GM21423 (cell line): Measurements from ENCODE around the gene KCNK15.

Source experiments
- ATAC-seq: cut with Tn5 transposase; IDR thresholded peaks from one replicate; pipeline ENCODE4 v1.9.1; 2021; ENCODE audit warnings: mild to moderate bottlenecking, moderate library complexity; ENCODE audit not compliant: unreplicated experiment

The KCNK15 gene

DNA sequence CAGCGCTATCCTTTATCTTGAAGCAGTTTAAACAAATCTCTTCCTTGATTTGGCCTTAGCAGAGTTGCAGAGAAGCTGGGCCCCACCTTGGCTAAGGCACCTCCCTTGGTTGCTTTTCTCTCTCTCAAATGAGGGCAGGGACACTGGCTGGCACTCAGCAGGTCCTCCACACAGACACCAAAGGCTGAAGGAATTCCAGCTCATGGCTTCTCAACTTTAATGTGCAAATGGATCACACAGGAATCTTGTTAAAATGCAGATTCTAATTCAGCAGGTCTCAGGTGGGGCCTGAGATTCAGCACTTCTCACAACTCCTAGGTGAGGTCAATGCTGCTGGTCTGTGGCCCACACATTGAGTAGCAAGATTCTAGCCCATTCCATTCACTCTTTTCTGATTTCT is 39.0 kb downstream of the KCNK15 start:
- ATAC-seq = no peak

DNA sequence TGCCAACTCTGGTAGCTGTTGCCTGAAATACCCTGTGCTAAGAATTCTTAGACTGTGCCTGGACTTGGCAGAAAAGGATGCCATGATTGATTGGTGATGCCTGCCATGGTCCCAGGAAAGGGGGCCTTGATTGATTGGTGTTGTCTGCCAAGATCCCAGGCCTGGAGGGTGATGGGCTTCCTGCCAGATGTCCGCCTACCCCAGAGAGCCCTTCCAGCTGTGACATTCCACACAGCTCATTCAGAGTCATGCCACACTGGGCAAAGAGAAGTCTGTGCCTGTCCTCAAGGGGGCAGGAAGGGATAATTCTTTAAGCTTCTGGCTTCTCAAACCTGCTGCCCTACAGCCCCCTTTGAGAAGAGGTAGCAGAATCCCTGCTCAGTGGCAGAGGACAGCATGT is 40.1 kb downstream of the KCNK15 start:
- no peak for ATAC-seq

DNA sequence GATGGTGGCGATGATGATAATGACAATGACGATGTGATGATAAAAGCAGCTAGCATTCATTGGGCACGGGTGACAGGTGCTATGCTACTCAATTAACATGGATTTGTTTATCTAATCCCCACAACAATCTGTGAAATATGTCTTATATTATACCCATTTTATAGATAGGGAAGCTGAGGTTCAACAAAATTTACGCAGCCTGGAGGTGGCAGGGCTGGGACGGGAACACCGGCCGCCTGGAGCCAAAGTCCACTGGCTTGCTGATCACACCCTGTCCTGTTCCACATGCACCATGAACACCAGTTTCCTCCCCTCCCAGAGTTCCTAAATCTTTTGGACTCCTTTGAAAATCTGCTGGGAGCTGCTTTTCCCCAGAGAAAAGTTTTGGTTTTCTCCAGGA is 41.6 kb downstream of the KCNK15 start:
- no peak for ATAC-seq

DNA sequence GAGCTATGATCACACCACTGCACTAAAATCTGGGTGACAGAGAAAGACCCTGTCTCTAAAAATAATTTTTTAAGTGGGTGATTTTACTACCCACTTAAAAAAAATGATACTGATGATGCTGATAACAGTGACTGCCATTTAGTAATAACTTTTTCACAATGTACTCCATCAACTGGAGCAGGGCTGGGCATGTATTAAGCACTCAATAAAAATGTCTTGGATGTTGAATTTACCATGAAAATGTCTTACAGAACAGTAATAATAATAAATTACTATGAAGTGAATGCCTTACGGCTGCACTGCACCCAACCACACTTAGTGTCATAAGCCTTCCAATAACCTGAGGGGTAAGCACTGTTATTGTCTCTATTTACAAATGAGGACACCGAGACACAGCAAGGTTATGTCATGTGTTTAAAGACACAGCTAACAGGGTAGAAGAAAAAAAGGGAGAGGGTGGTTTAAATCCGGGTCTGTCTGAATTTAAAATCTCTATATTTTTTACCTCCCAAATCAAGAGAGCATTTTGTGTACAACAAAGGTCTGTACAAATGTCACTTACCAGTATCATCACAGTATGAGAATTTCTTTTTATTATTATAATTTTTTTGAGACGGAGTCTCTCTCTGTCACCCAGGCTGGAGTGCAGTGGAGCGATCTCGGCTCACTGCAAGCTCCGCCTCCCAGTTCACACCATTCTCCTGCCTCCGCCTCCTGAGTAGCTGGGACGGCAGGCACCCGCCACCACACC is 43.2 kb downstream of the KCNK15 start:
- no peak for ATAC-seq

DNA sequence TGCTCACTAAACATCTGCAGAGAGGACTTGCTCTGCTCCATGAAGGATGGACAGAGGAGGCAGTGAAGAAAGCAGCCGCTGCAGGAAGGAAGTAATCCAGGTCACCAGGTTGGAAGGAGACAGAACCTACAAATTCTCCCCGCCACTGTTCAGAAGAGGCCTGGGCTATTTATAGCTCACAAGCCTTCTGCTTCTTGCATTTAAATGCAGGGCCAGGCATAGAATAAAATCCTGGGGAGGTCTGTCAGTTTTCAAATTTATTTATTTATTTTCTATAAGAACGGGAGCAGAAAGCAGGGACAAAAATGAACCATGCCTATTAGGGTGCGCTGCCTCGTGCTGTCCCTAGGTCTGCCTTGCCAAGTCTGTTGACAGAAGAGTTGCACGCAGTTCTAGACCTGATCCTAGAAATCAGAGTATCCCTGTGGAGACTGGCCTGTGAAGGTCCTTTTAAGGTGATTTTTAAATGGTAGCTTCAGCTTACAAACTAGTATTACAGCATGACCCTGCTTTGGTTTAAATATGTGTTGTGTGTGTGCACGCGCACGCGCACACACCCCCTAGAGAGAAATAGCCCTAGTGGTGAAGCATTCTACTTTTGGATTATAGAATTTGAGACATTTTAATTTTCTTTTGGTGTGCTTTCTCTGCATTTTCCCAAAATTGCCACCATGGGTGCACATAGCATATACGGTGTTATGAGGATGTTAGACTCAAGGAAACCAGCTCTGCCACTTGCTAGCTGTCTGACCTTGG is 45.2 kb downstream of the KCNK15 start:
- no peak for ATAC-seq

DNA sequence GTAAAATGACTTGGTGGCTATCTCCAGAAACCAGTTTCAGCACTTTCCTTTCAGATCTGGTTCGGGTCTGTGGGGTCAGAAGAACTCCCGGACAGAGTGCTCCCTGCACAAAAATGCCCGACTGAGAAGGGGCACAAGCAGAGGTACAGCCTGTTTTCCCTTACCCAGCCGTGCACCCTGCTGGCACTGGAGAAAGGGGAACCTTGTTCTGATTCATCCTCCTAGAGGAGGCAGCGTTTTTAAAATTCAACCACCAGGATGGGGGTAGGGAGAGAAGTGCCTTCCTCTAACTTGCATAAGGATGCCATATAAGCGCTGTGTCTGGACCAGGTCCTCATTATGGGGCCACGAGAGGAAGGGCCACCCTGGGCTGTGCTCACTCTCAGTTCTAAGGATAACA is 47.1 kb downstream of the KCNK15 start:
- ATAC-seq = no peak

DNA sequence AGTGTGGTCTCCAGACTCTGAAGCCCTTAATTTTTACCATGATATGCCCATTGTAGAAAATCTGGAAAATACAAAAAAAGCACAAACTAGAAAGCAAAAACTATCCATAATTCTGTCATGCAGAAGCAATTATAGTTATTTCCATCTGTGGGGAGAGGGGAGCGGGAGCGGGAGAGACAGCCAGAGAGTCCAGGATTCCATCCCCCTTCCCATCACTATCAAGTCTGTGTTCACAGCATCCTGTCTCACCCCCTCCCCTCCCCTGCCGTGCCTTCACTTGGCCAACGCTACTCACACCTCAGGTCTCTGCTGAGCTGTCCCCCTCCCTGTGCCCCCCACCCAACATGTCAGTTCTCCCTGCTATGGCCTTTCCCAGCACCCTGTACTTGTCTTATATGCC is 50.2 kb downstream of the KCNK15 start:
- ATAC-seq = no peak

DNA sequence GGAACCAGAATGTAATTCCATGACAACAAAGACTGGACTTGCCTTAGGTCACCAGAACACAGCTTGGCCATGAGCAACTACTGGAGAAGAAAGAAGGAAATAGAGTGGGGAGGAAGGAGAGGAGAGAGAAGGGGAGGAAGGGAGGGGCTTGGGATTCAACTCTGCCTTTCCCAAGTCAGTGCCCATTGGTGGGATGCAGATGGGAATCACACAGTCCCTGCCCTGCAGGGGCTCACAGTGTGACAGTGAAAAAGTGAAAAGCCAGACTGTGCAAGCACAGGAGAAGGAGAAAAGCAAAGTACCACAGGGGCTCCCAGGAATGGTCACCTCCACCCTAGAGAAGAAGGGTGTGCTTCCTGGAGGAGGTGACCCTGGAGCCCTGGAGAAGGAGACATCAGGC is 50.6 kb downstream of the KCNK15 start:
- ATAC-seq = no peak

DNA sequence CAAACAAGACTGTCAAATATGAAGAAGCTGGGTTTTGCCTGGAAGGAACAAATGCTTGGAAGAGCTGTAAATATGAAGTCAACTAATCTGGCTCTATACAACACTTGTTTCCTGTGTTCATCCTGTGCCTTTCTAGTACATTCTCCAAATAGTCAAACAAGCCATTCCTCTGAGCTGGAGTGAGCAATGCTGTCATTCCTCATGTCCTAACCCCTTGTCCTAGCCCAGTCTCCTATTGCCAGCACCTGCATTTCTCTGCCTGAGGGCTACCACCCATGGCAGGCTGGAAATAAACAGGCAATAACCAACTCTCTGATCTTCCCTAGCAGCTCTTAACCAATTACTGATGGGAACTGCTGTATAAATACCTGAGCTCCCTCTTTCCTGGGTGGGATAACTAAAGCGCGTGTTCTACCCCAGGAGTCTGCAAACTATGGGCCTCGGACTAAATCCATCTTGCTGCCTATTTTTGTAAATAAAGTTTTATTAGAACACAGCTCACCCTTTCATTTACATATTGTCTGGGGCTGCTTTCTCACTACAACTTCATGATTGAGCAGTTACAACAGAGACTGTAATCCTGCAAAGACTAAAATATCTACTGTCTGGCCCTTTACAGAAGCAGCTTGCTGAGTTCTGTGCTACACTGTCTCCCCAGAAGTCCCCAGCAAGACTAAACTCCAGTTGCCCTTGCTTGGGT is 51.2 kb downstream of the KCNK15 start:
- no peak for ATAC-seq

DNA sequence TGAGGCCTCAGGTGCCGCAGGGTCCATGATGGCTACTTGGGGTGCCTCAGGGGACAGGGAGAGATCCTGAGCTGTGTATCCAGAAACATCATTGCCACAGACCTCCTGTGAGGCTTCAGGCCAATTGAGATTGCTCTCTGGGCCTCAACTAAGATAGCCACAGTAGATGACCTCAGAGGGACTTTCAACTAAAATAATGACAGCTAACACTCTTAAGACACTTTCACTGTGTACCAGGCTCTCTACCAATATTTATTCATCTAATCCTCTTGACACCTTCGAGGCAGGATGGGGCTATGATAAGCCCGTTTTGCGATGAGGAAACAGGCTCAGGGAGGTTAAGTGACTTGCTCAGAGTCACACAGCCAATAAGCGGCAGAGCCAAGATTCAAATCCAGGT is 54.0 kb downstream of the KCNK15 start:
- no peak for ATAC-seq

DNA sequence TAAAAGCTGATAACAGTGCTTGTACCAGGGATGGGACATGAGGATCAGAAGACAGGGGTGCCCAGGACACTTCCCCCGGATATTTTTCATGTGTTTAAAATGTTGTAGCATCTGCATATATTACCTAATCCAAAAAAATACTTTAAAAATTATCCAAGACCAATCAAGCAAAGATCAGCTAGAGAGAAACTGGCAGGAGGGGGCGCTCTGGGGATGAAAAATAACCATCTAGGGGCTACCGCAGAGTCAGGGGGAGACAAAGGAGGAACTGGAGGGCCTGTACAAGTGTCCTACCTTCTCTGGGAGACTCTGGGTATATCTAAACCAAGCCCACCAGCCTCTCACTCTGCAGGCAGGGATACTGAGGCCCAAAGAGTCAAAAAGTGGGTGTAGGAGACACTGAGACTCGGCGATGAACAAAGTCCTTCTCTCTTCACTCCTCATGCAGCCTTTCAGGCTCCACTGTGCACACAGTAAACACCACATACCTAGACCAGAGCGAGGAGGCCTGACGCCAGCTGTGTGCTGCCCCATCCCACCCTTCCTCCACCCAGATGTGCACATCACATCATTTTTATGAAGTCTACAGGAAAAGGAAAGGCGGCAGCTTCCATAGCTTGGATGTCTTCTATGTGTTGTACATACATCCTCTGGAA is 54.9 kb downstream of the KCNK15 start:
- no peak for ATAC-seq
